Spinal cord (tissue), 10 donors: Measurements from ENCODE around the gene TMPRSS4. TPM values are rescaled to one million over a fixed set of nuclear protein-coding genes. Genes with fewer than 3 reads are reported as not detected.
A peak's percentile ranks its signal among the peaks of the same experiment; 100 is the strongest.

Experiments used
- DNase-seq, 6 donors: peaks; one replicate each; pipeline versions ENCODE4 v3.0.0 to v3.0.0-alpha.2; 2013 to 2015; ENCODE audit warnings: low spot score in 6 of 6, low read depth in 4 of 6
- H3K27ac ChIP-seq: one replicate; pipeline ENCODE4 v1.5.1; 2013; ENCODE audit warnings: low read depth, low read length, control low read depth
- H3K27me3 ChIP-seq: one replicate; pipeline ENCODE4 v1.6.1; 2013; ENCODE audit warnings: low read length; ENCODE audit not compliant: control insufficient read depth, insufficient read depth
- H3K36me3 ChIP-seq: one replicate; pipeline ENCODE4 v1.6.1; 2013; ENCODE audit warnings: low read length; ENCODE audit not compliant: control insufficient read depth, insufficient read depth
- H3K4me1 ChIP-seq: one replicate; pipeline ENCODE4 v1.6.1; 2013; ENCODE audit warnings: low read length; ENCODE audit not compliant: control insufficient read depth, insufficient read depth
- H3K4me3 ChIP-seq: one replicate; pipeline ENCODE4 v1.5.1; 2013; ENCODE audit warnings: low read depth, low read length, control low read depth
- H3K9me3 ChIP-seq: one replicate; pipeline ENCODE4 v1.6.1; 2013; ENCODE audit warnings: low read length; ENCODE audit not compliant: control insufficient read depth, insufficient read depth
- WGBS: methylation state at CpG from one replicate; pipeline ENCODE4 v1.1.5; 2013; ENCODE audit warnings: missing lambda C conversion rate; ENCODE audit not compliant: insufficient coverage; 5-methylcytosine and 5-hydroxymethylcytosine counted together
- polyA plus RNA-seq, 2 donors: library from polyadenylated mRNA; unstranded; fragments of 120-200 nt; gene quantifications; one replicate each; pipeline ENCODE4 v1.2.1, GENCODE V29; 2013; ENCODE audit not compliant: insufficient read length in 2 of 2
- total RNA-seq, 2 donors: library from RNA; depleted of rRNA in 1 of 2; stranded (reverse); fragments of 120-200 nt in 1 of 2; fragments of >200 nt in 1 of 2; gene quantifications; one replicate each; pipeline versions ENCODE4 v1.2.3 to v1.2.4, GENCODE V29; 2013 to 2014
- donor health status: healthy.

TMPRSS4 gene
- total and polyA plus RNA-seq, 4 donors = 0.26 to 0.70 (median 0.30) TPM; not detected in 1

DNA sequence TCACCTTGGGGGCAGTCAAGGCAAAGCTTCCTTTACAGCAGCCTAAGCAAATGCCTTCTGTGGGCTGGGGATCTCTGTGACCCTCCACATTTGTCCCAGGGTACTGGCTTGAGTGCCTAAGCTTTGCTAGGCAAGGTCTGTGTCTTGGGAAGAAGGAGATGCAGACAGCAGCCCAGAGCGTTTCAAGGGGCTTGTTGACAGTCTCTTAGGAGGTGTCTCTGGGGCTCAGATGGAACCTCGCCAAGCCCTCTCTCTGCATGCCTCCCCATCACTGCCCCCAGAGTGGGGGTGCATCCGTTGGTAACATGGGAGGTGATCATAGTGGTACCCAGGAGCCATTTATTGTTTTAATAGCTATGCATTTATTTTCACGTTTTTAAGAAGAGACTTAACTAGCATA lies 29.1 kb upstream of the TMPRSS4 start:
- DNase-seq = no peak

DNA sequence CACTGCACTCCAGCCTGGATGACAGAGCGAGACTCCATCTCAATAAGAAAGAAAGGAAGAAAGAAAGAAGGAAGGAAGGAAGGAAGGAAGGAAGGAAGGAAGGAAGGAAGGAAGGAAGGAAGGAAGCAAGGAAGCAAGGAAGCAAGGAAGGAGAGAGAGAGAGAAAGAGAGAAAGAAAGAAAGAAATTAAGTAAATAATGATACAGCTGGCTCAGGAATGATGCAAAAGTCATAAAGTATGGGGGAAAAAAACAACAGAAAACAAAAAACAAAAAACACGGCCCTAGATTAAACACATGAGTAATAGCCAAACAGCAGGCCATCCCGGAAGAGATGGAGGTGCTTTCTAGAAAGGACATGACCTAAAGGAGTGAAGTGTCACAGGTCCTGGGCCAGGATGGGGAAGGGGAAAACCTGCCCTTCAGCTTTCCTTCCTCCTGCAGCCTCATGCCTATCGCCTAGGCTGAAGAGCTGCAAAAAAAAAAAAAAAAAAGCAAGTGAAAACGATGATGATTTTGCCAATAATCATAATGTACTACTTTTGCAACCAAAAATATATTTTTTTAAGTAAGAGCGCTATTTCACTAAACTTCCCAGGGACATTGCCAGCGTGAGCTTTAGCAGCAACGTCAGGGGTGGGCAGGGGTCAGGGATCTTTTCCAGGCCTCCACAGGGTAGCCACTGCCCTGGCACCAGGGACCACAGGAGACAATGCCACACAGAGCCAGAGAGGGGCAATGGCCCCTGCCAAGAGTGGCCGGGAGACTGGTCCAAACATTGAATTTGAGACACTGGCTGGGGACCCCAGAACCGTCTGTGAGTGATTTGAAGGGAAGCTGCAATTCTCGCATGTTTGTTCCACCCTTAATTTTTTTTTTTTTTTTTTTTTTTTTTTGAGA lies 28.2 kb upstream of the TMPRSS4 start:
- no peaks in the 10 kb centered on the region for H3K36me3 ChIP-seq
- no peaks in the 10 kb centered on the region for H3K9me3 ChIP-seq

More for the DNA sequence above, 29.1 kb upstream of the TMPRSS4 start:
- H3K36me3 ChIP-seq = no peaks in the 10 kb centered on the region
- no peak overlapping the region for H3K27ac ChIP-seq
- no peaks in the 10 kb centered on the region for H3K27me3 ChIP-seq
- no CpG with 5 or more reads among the region's 4 CpGs for WGBS
- H3K9me3 ChIP-seq = no peaks in the 10 kb centered on the region
- no peak overlapping the region for H3K4me3 ChIP-seq
- H3K4me1 ChIP-seq = no peaks in the 10 kb centered on the region

DNA sequence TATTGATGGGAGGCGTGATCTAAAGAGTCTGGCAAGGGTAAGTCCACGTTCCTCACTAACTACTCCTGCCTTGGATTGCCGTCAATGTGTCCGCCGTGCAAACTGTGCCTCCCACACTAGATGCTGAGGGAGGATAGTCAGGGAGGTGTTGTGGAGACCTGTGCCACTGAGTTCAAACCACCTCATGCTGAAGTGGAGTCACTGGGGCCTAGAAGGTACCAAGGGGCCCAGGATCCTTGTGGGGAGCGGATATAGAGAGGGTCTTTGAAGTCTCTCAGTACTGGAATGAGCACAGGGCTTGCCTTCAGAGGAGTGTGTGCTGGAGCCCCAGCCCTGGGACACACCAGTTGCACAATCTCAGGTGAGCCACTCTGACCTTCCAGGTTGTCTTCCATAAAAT lies 27.1 kb upstream of the TMPRSS4 start:
- 71% methylated on average over 4 of the region's 6 CpGs for WGBS

More for the DNA sequence above, 28.2 kb upstream of the TMPRSS4 start:
- no peaks in the 10 kb centered on the region for H3K4me1 ChIP-seq
- DNase-seq = peak in 1 of 6 donors; percentile 11
- 77% methylated on average over 4 of the region's 11 CpGs for WGBS
- no peaks in the 10 kb centered on the region for H3K27me3 ChIP-seq
- no peak overlapping the region for H3K27ac ChIP-seq
- no peak overlapping the region for H3K4me3 ChIP-seq

DNA sequence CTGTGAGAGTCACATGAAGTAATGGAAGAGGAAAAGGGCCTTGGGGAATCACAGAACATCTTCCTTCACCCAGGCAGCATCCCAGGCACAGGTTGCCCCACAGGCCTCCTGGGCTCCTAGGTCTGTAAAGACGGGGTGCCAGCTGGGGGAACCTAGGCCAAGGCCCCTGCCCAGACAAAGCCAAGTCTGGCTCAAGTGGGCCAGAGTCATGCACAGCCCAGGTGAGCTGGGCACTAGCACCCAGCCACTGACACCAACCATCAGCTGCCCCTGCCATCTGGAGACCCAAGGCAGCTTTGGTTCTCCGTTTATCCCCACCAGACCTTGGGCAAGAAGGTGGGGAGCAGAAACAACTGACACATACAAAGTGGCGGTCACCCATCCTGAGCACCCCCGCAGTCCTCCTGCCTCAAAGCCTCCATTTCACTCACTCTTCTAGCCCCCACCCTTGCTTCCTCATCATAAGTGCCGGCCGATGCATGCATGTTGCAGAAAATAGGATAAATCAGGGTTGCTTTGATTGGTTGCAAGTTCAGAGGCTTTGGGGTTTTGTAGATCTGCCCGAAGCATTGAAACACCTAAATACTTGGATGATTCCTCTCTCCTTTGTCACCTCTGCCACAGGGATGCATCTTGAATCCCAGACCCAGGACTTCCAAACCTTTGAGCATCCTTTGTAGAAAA lies 26.5 kb upstream of the TMPRSS4 start:
- H3K4me3 ChIP-seq = no peak overlapping the region
- no peaks in the 10 kb centered on the region for H3K4me1 ChIP-seq
- no peaks in the 10 kb centered on the region for H3K9me3 ChIP-seq
- H3K27me3 ChIP-seq = no peaks in the 10 kb centered on the region
- DNase-seq = no peak
- WGBS = 95% methylated on average over 4 of the region's 7 CpGs
- H3K27ac ChIP-seq = no peak overlapping the region
- no peaks in the 10 kb centered on the region for H3K36me3 ChIP-seq

More for the DNA sequence above, 27.1 kb upstream of the TMPRSS4 start:
- H3K27ac ChIP-seq = no peak overlapping the region
- no peaks in the 10 kb centered on the region for H3K36me3 ChIP-seq
- H3K4me3 ChIP-seq = no peak overlapping the region
- no peaks in the 10 kb centered on the region for H3K9me3 ChIP-seq
- DNase-seq = no peak
- H3K4me1 ChIP-seq = no peaks in the 10 kb centered on the region
- no peaks in the 10 kb centered on the region for H3K27me3 ChIP-seq

DNA sequence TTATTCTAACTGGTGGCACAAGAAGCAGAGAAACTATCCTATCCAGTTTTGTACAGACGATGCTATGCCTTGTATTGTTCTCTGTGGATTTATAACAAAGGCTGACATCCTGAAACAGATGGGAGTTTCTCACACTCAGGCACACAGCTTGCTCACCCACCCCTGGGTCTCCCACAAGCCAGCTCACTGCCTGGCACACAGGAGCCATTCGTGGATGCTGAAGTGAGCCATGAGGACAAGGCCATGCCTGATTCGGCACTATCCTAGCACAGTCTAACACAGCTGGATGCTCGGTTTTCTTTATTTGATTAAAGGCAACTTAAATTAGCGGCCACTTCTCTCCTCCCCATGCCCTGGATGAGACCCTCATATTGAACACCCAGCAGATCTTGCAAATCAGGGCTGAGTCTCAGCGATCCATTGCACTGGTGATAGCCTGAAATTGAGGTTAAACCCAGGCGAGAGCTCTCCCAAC lies 25.7 kb upstream of the TMPRSS4 start:
- Histone ChIP-seq H3K27me3 (no peaks in the 10 kb centered on the region), H3K4me3 (no peak overlapping the region), H3K36me3 (no peaks in the 10 kb centered on the region), H3K27ac (no peak overlapping the region), H3K4me1 (no peaks in the 10 kb centered on the region), H3K9me3 (no peaks in the 10 kb centered on the region)
- 76% methylated on average over 5 of the region's 7 CpGs for WGBS
- DNase-seq = no peak

DNA sequence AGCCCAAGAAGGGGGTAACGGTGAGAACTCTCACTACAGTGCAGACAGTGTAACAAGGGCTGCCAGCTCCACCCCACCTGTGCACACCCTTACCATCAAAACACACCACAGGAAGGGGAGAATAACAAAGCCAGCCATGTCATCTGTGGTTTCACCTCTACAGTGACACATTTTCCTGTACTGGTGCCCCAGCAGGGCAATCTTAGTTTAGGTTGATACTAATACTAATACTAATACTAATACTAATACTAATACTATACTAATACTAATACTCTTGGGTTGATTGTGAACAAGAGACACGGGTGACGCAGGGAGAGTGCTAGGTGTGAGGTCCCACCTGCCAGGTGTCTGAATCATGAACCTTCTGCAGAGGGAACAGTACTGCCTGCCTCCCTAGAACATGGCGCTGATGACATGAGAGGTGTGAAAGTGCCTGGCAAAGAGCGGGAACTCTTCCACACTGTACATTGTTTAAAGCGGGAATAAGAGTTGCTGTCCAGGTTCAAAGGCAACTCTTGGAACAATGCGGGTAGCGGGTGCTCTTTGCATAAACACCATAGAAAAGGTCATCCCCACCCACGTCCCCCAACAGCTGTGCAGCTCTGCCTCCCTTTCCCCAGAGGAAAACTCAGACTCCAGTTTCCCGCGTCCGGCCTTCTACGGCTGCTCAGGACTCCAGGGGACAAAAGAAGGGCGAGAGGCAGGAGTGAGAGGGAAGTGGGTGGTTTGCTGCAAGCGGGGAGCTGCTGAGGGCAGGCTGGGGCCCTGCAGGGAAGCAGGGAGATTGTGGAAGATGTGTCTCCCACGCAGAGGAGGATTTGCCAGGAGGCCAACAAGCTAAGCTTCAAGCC lies 25.0 kb upstream of the TMPRSS4 start:
- 85% methylated on average over 8 of the region's 16 CpGs for WGBS
- H3K4me1 ChIP-seq = no peaks in the 10 kb centered on the region
- H3K27ac ChIP-seq = no peak overlapping the region
- no peak overlapping the region for H3K4me3 ChIP-seq
- DNase-seq = no peak
- H3K9me3 ChIP-seq = no peaks in the 10 kb centered on the region
- no peaks in the 10 kb centered on the region for H3K27me3 ChIP-seq
- H3K36me3 ChIP-seq = no peaks in the 10 kb centered on the region

DNA sequence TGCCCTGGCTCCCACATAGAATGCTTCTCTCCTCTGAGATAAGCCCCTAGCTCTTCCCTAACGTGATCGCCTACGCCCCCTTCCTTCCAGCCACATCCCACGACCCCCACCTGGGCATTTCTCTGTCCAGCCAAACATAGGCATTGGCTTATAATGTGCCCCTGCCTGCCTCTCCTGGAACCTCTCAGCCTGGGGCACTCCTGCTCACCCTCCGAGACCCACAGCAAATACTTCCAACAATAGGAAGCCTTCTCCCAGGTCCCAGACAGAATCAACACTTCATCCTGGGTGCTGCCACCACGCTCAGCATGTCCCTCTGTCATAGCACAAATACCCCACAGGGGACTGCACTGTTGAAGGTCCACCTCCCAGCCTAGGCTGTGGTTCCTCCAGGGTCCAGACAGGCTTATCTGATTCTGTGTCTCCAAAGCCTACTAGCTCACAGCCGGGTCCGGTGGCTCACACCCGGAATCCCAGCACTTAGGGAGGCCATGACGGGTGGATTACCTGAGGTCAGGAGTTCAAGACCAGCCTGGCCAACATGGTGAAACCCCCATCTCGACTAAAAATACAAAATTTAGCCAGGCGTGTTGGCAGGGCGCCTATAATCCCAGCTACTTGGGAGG lies 24.2 kb upstream of the TMPRSS4 start:
- Histone ChIP-seq H3K27me3 (no peaks in the 10 kb centered on the region), H3K27ac (no peak overlapping the region), H3K4me1 (no peaks in the 10 kb centered on the region), H3K9me3 (no peaks in the 10 kb centered on the region), H3K36me3 (no peaks in the 10 kb centered on the region), H3K4me3 (no peak overlapping the region)
- WGBS = 86% methylated on average over 10 of the region's 13 CpGs
- DNase-seq = no peak

DNA sequence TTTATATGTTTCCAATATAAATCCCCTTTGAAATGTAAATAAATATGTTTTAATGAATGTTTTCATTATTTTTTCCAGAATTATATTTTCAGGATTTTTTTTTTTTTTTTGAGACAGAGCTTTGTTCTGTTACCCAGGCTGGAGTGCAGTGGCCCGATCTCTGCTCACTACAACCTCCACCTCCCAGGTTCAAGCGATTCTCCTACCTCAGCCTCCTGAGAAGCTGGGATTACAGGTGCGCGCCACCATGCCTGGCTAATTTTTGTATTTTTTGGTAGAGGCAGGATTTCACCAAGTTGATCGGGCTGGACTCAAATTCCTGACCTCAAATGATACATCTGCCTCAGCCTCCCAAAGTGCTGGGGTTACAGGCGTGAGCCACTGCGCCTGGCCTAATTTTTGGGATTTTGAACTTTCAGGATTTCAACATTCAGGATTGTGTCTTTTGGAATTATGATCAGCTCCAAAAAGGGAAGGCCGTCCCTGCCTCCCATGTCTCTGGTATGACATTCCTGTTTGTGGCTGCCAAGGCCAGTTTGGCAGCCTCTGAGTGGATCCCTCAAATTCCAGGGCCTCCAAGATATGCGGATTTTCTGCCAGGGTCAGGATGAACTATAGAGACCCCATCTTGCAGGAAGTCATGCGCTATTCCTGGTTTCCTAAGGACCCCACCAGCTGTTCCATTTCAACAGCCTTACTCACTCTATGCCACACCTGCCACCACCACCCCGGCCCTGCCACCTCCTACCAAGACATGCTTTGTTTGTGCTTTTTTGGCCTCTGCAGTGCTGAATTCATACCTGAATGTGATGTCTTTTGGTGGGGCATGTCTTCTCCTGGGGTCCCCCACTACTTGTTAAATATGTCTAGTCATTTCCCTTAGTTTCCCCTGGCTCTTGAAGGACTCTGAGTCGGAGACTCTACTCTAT lies 21.9 kb upstream of the TMPRSS4 start:
- H3K27ac ChIP-seq = no peak overlapping the region
- H3K36me3 ChIP-seq = no peaks in the 10 kb centered on the region
- H3K4me3 ChIP-seq = no peak overlapping the region
- 94% methylated on average over 6 of the region's 12 CpGs for WGBS
- no peaks in the 10 kb centered on the region for H3K4me1 ChIP-seq
- no peaks in the 10 kb centered on the region for H3K9me3 ChIP-seq
- no peak for DNase-seq
- no peaks in the 10 kb centered on the region for H3K27me3 ChIP-seq
